ENCODE measurements around the gene AGBL1.

Gene AGBL1

DNA sequence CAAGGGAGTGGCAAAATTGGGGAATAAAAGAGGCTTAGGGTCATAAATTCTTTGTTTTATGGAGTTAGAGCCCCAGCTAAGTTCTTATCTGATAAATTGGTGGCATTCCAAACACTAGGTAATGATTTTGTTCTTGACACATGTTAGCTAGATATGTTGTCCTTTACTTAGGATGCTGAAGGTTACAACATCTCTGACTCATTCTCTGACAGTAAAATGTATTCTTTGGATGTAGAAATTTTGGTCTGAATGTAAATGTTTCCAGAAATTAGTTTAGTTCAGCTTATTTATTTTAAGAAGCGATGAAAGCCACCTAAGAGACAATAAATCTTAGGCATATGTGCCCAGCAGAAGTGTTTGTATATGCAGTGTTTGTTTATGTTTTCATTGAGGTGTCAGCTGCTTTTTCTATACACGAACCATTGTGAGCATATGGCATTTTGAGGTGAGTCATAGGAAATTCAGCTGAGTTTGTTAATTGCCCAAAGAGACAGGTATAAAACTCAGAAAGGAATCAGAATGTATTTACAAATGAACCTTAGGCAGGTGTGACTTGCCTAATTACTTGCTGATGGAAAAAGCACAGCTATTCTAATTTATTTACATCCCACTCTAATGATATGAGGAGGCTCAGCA, 247.7 kb downstream of the AGBL1 start:
- no peak for DNase-seq (ENCODE audit: low spot score)

DNA sequence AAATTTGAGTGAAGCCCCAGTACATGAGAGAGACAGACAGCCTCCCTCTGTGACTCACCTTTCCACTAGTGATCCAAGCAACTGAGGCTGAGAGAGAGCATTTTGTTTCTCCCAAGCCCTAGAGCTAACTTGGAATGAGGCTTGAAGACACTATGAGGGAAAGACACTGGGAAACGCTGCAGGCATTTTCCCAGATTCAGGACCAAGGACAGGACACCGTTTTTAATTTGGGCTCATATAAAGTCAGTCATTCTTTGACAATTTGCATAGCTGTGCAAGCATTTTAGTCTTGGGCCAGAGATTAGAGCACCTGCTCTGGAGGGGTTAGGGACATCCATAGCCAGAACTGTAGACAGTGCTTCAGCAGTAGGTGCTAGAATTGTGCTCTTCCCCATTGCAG, 249.0 kb downstream of the AGBL1 start:
- no peak for DNase-seq (ENCODE audit: low spot score)

DNA sequence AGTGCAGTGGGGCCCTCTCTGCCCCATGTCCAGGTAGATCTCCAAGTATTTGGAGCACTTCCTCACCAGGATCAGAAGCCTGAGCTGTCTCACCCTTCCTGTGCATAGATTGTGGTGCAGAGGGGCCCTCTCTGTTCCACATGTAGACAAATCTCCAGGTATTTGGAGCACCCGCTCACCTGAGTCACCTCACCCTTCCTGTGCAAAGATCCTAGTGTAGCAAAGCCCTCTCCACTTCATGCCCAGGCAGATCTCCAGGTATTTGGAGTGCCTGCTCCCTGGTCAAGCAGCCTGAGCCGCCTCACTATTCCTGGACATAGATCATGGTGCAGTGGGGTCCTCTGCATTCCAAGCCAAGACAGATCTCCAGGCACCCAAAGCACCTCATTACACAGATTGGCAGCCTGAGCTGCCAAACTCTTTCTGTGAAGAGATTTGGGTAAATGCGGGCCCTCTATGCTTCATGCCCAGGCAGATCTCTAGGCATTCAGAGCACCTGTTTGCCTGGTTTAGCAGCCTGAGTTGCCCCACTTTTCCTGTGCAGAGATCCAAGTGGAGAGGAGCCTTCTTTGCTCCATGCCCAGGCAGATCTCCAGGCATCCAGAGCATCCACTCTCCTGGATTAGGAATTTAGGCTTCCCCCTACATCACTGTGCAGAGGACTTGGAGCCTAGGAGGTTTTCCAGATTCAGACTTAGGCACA, 249.8 kb downstream of the AGBL1 start:
- DNase-seq (ENCODE audit: low spot score), result no peak

DNA sequence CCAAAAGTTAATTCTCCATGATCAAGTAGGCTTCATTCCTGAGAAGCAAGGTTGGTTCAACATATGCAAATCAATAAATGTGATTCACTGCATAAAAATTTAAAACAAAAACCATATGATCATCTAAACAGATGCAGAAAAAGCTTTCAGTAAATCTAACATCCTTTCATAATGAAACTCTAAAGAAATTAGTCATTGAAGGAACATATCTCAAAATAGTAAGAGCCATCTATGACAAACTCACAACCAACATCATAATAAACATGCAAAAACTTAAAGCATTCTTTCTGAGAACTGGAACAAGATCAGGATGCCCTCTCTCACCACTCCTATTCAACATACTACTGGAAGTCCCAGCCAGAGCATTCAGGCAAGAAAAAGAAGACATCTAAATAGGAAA, 254.1 kb downstream of the AGBL1 start:
- no peak for DNase-seq (ENCODE audit: low spot score)

DNA sequence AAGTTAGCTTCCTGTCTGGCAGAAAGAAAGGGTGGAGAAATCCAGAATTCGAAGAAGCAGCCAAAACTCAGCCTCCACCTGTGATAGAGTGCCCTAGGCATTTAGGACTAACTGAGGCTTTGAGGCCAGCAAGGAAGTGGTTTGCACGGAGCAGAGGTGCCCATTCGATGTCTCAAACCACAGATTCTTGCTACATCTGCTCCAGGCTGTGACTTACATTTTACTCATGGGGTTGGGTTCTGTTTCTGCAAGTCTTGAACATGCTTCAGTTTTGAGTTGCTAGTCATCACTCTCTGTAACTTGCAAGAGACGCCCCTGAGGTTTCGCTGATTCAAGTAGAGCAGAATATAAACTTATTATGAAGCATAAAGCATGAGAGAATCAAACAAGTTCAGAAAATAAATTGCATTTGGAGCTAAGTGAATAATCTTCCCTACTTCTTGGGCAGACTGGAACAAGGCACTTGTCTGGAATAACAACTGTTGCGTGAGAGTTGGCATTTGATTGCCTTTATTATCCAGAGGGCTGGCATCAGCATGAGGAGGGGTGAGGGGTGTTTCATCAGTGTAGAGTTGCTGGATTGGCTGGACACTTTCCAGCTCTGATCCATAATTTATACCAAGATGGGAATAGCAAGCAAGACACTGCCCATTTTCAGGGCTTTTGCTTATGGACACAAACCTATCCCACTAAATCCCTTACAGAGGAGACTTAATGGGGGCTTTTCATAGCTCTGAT, 256.5 kb downstream of the AGBL1 start:
- no peak for DNase-seq (ENCODE audit: low spot score)

DNA sequence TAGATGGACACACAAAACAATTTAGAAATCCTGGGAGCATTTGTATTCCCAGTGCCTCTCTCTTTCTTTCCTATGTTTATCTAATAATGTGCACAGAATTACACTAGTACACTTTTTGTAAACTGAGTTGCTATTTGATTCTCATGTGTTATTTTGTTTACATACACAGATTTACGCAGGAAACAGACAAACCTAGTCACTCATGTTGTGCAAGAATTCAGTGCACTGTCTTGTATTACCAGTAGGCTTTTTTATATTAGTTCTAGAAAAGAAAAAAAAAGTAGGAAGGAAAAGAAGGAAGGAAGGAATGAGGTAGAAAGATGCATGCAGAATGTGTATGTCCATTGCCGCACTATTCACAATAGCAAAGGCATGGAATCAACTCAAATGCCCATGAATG, 257.4 kb downstream of the AGBL1 start:
- DNase-seq (ENCODE audit: low spot score), result no peak

DNA sequence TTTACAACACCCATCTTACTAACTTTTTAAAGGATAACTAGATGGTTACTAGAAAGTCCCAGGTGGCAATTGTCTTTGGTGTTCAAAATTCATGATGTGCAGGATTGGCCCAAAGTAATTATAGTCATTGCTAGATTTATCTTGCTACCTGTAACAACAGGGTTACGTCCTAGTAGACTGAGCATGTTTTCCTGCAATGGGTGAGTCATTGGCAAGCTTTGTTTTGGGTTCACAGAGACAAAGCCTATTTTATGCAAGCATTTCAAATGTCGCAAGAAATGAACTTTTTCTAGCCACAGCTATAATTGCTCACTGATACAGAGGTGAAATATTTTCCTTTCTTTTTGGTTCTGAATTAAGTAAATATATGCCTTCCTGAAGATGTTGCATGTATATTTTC, 267.6 kb downstream of the AGBL1 start:
- no peak for DNase-seq (ENCODE audit: low spot score)

DNA sequence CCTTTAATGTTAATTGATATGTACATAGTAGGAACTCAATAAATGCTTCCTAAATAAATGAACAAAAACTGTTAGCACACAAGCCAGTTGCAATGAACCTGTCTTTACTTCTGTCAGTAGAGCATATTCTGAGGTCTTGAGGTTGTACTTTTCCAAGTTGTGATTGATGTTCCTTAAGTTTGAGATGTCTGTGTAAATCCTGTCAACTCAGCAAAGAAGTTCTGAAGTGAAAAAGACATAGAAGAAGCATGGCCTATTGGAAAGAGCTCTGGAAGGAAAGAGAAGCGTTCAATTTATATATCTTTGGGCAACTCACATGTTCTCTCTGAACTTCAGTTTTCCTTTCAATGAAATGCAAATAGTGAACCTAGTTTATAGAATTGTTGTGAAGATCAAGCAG, 269.9 kb downstream of the AGBL1 start:
- no peak for DNase-seq (ENCODE audit: low spot score)

DNA sequence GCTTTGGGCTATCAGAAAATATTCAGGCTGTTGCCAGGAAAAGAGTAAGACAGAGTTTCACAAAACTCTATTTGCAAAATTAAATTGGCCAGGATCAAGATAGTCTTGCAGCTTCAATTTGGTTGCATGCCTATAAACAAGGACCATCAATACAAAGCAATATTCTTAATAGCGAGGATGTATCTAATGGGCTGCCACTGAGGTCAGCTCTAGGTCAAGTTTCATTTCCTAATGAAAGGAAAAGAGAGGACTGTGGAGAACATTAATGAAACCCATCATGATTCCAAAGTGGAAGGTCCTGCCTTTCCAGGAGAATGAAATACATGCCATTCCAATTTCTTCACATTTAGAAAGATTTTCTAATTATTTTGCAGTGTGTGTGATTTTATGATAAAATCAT, 273.5 kb downstream of the AGBL1 start:
- DNase-seq (ENCODE audit: low spot score), result no peak

DNA sequence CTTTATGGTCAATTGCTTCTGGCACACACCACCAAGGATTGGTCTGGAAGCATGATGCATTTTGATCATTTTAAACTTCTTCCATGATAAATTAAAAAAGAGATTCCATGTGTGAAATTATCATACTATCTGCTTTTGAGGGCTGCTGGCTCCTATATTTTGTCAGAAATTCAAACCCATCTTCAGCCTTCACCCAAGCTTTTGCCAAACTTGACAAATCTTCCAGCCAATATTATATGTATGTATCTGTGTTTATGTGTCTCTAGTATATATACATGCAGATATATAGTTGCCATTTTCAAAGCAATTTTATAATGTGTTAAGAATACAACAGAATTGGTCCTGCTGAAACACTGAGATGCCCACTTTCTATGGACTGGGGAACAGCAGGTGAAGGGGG, 275.7 kb downstream of the AGBL1 start:
- no peak for DNase-seq (ENCODE audit: low spot score)

DNA sequence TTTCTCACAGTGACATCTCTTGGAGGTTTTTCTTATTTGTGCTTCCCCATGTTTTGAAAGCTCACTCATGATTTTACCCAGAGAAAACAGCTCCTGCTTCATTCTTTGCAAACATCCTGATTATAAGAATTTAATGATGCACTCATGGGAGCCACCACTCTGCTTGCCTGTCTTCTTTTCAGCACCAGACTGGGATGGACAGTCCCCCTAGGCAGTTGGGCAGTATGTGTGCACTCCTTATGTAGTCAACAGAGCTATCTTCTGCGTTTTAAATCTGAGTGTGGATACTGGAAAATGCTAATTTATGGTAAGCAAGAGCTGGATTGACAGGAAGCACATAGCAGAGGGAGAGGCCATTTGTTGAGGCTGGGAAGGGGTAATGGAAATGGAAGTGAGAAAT, 276.1 kb downstream of the AGBL1 start:
- no peak for DNase-seq (ENCODE audit: low spot score)

DNA sequence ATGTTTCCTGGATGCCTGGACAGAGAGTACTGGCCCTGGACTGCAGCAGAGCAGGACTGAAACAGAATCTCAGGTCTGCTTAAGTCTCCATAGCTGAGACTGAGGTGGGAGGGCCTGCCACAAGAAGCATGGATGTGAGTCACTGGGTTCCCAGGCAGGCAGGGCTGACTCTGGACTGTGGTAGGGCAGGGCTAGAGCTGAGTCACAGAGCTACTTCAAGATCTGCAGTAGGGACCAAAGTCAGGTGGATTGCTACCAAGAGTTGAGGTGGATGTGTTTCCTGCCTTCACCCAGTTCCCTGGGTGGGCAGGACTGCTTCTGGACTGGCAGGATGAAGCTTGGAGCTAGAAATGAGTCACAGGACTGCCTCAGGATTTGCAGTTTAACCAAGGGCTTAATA, 282.9 kb downstream of the AGBL1 start:
- no peak for DNase-seq (ENCODE audit: low spot score)

DNA sequence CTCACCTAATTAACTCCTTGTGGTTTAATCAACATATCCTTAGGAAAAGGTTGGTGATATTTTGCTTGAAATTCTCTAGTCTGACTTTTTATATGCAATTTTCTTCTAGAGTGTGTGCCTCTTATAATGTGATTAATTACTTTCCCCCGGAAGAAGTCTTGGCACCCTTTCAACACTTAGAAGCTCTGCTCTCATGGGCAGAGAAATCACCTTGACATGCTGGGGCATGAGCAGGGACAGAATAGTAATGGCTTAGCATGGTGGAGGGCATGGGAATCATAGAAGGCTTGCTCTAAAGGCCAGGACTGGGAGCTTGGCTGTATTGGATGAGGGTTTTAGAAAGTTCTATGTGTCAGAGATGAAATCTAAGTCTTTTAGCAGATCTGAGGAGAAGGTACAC, 293.5 kb downstream of the AGBL1 start:
- DNase-seq (ENCODE audit: low spot score), result no peak

DNA sequence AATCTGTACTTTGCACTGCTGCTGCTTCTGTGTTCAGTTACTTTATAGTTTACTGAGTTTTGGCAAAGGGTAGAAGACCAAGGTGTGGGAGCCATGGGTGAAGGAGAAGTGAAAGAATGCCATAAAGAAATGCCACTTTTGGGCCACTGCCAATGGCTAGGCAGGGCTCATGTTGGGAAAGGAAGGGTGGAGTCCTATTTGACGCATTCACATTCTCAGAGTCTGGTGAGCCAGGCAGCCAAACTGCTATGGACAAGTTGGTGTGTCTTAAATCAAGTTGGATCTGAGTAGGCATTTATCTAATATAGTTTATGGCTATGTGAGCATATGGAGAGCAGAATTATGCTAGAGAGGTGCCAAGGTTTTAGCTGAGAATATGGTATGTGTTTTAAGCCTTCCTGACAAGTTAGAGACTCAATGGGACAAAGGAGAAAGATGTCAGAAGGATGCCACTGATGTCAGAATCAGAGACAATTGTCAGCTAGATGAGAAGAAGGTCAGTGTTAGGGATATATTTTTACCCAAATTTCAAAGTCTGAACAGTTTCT, 296.1 kb downstream of the AGBL1 start:
- no peak for DNase-seq (ENCODE audit: low spot score)

DNA sequence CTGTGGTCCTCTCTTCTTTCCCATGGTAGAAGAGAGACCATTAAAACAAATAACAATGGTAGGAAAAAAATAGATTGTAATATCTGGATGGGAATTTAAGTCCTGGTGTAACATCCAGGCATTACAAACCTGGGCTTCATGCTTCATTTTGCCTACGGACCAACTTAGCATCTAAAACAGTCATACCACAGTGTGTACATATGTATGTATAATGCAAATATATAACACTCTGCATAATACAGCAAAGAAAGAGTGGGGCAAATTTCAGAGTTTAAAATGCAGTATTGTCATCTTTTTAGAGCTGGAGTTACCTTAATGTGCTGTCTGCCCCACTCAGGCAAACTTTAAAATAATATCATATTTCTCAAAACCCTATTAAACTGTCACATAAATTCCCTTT, 298.2 kb downstream of the AGBL1 start:
- no peak for DNase-seq (ENCODE audit: low spot score)

DNA sequence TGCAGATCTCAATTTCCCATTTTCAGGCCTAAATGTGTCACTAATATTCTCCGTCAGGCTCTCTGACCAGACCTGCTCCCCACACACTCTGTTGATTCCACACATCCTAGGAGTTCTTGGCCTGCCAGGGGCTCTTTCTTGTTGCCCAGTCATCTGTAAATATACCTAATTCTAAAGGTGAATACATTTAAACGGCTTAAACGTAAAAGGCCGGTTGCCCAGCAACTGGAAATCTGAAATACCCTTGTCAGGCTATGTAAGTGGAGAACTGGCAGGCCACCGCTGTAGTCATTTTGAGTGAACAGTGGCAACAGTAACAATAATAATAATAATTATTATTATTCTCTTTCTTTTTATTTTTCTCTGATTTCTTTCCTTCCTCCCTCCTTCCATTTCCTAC, 302.7 kb downstream of the AGBL1 start:
- DNase-seq (ENCODE audit: low spot score), result no peak

DNA sequence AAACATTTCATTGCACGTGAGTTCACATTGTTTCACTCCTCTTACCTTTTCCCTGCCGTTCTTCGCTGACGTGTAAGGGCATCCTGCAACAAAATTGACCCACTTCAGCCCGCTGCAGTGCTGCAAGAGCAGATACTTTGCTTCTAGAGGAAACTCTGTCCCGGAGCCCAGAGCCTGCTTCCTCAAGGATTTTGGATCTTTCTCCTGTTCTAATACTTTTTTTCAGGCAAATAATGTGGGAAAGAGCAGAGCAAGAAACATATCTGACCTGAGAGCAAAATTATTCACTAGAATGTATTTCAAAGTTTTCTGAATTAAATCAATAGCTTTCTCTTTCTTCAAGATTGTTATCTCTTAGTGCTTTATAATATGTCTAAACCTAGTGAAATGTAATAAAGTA, 303.9 kb downstream of the AGBL1 start:
- no peak for DNase-seq (ENCODE audit: low spot score)

DNA sequence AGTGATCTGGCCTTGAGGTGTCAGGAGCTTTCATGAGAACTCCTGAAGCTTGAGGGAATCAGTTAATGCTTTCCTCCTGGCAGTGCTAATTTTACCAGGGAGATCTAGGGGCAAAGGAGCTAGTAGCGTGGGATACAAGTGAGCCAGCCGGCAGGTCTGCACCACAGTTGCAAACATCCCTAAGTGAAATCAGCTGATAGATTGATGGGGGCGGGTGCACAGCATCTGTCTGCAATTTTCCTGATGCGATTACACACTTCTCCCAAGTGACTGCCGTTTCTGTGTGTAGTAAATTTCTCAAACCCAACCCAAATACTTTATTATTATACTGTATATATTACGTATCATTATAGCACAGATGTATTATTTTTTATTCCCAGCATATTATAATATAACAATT, 304.5 kb downstream of the AGBL1 start:
- DNase-seq (ENCODE audit: low spot score), result no peak

DNA sequence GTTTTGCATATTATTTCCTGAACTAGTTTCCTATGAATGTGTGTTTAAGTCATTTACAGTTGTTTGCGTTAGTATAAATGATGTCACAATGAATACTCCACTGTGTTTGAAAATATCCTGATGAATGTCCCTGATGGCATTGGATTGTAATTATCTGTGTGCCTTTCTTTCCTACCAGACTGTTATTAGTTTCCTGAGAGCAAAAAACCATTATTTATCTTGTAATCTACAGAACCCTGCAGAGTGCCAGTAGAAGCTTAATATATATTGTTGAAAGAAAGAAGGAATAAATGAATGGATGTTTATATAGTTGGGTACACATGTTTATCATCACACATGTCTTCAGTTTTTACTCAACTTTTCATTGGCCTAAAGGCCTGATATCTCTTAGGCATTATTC, 312.6 kb downstream of the AGBL1 start:
- DNase-seq (ENCODE audit: low spot score), result no peak

DNA sequence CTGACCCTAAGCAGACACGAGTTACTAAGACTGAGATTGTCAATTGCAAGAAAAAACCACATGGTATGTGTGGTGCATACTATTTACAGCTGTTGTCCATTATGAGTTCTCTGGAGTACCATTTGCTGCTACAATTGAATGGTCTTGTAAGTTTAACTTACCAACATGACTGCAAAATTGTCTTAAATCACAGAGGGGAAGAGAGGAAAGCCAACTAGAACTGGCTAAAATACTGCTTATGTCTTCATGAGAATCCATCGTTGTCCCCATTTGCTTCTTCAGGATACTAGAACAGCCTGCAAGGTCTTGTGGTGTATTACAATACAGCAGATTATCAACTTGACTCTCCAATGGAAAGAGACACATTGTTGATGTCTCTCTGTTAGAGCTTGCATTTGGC, 313.2 kb downstream of the AGBL1 start:
- no peak for DNase-seq (ENCODE audit: low spot score)

DNA sequence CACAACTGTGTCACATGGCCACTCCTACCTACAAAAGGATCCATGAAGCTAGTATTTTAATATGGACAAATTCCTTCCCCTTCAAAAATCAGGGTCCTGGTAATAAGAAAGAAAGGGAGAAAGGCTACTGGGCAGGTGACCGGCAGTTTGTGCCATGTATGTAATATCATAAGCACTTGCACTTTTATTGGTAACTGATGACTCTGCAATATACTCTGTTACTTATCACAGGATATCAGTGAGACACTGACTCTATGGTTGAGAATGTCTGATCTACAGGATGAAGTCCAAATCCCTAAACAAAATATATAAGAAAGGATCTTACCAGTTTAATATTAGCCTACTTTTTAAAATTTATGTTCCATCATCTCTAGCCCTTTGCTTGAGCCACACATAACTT, 315.2 kb downstream of the AGBL1 start:
- no peak for DNase-seq (ENCODE audit: low spot score)

DNA sequence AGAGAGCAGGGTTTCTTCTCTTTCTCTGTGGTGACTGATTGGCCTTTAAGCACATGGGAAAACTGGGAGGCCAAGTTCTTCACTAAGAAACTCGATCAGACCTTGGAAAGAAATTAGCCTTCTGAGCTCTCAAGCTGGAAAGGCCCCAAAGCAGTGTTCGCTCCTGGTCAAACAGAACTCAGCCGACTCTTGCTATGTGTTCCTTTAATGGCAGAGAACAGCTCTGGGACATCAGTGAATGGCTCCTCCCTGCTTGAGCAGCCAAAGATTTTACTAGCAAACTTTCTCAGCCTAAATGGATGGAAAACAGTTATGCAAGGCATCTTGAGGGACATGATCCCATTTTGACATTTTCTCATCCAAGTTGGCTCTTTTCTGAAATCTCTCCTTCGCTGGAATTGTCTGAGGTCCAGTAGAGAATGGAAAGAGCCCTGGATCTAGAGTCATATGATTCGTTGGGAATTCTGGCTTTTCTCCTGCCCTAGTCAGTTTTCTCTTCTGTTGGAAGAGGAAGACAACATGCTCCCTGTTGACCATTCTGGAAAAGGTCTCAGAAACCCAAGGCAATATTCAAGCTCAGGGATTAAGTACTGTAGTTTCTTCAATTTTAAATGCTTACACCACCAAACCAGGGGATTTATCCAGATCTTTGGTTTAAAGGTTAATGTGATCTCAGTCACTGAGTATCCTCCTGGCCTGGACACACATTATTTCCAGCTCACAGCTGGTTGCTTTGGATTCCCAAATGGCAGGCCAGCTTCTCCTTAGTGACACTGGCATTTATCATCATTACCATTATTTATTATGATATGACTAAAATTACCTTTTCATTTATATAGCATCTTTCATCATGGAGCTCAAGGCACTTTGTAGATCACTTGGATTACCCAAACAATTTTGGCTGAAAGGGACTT, 319.6 kb downstream of the AGBL1 start:
- no peak for DNase-seq (ENCODE audit: low spot score)

Data from germinal center (tissue), 1 donor.